Skeletal muscle satellite cell (primary cell): ENCODE data around the gene TENM4.

ENCODE experiments used
- H3K27me3 ChIP-seq: 2 replicates; pipeline ENCODE4 v1.7.0; 2013; ENCODE audit warnings: low read length; ENCODE audit not compliant: control insufficient read depth, insufficient read depth
- H3K36me3 ChIP-seq: 2 replicates; pipeline ENCODE4 v1.7.0; 2013; ENCODE audit warnings: mild to moderate bottlenecking, control low read depth, low read length; ENCODE audit not compliant: insufficient read depth
- H3K4me1 ChIP-seq: 2 replicates; pipeline ENCODE4 v1.7.0; 2013; ENCODE audit warnings: low read length; ENCODE audit not compliant: control insufficient read depth, insufficient read depth
- H3K4me2 ChIP-seq: 2 replicates; pipeline ENCODE4 v1.7.0; 2013; ENCODE audit warnings: mild to moderate bottlenecking, low read length
- H3K4me3 ChIP-seq: 2 replicates; pipeline ENCODE4 v1.7.0; 2013; ENCODE audit warnings: low read length
- H3K9ac ChIP-seq: 2 replicates; pipeline ENCODE4 v1.7.0; 2013; ENCODE audit warnings: mild to moderate bottlenecking, low read depth, low read length, moderate library complexity
- H3K9me3 ChIP-seq: replicated peaks from 2 replicates; pipeline ENCODE4 v1.7.0; 2013; ENCODE audit warnings: mild to moderate bottlenecking, control low read depth, low read length

The TENM4 gene

GRCh38 chr11:79470161-79470560, 29.3 kb upstream of the TENM4 start:
- Histone ChIP-seq H3K9ac (no peak overlapping the region), H3K4me1 (no peaks in the 10 kb centered on the region), H3K4me2 (no peak overlapping the region), H3K4me3 (no peak overlapping the region), H3K9me3 (no peaks in the 10 kb centered on the region), H3K36me3 (no peaks in the 10 kb centered on the region), H3K27me3 (peaks cover 22% of the 10 kb centered on the region)

GRCh38 chr11:79467761-79468160, 26.9 kb upstream of the TENM4 start:
- no peaks in the 10 kb centered on the region for H3K36me3 ChIP-seq
- no peak overlapping the region for H3K4me3 ChIP-seq
- H3K9me3 ChIP-seq = no peaks in the 10 kb centered on the region
- H3K4me2 ChIP-seq = no peak overlapping the region
- H3K27me3 ChIP-seq = peaks cover 22% of the 10 kb centered on the region
- no peak overlapping the region for H3K9ac ChIP-seq
- H3K4me1 ChIP-seq = no peaks in the 10 kb centered on the region

DNA sequence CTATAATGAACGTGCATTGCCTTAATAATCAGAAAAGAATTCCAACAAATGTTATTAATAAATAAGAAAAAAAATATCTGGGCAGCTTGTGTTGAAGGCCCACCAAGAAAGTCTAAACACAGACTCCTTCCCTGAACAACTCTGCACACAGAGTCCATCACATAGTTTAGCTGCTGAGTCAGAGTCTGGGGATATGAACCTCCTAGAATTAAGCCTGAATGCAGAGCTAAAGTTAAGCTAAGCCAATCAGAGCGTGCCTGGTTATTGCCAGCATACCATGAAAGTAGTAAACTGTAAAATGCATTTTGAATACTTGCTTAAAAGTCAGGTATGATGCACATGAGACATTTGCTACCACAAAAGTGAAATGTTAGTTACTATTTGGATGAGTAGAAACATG, 25.6 kb upstream of the TENM4 start:
- H3K36me3 ChIP-seq = no peaks in the 10 kb centered on the region
- no peak overlapping the region for H3K4me2 ChIP-seq
- H3K9ac ChIP-seq = no peak overlapping the region
- no peaks in the 10 kb centered on the region for H3K4me1 ChIP-seq
- H3K9me3 ChIP-seq = no peaks in the 10 kb centered on the region
- H3K27me3 ChIP-seq = peaks cover 17% of the 10 kb centered on the region
- H3K4me3 ChIP-seq = no peak overlapping the region

- H3K36me3 ChIP-seq = no peaks in the 10 kb centered on the region
- no peaks in the 10 kb centered on the region for H3K4me1 ChIP-seq
- peaks cover 8% of the 10 kb centered on the region for H3K27me3 ChIP-seq
- no peak overlapping the region for H3K9ac ChIP-seq
- no peak overlapping the region for H3K4me2 ChIP-seq
- no peaks in the 10 kb centered on the region for H3K9me3 ChIP-seq
- no peak overlapping the region for H3K4me3 ChIP-seq
Measured at GRCh38 chr11:79465160-79465559, 24.3 kb upstream of the TENM4 start.

DNA sequence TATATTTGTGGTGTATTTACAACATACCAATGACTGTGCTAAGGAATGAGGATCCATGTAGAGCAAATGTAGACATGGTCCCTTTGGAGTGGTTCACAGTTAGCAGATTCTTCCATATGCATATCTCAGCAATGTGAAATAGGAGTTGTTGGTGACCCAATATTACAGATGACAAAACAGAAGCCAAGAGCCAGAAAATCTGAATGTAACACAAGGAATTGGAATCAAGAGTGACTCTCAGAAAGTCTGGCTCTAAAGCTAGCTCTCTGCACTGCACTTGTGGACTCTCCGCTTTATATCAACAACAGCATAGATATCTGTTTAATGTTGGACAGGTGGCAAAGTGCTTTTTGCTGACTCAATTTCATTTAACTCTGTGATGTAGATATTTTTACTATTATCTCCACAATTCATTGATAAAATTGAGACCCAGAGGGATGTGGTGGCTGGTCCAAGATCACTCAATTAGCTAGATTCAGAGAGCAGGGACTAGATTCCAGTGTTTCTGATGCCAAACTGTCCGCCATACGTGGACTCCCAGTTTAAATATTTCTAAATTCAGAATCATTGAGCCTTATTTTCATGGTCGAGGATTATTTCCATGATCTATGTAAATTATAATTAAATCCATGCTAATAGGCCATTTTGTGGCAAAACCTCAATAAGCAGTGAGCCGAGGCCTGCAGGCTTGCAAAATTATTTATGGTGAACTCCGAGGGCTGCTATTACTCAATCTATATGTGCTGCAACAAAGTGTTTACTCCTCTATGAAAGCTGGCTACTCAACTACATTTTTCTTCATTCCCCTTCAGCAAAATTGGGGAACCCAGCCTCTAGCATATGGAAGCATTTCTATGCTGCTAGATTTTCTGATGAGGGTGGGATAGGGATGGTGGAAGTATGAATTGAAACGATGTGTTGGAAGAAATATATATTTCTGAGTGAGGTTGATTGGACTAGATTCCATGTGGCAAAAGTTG, 21.1 kb upstream of the TENM4 start:
- H3K4me3 ChIP-seq = no peak overlapping the region
- H3K4me1 ChIP-seq = no peaks in the 10 kb centered on the region
- no peak overlapping the region for H3K9ac ChIP-seq
- peaks cover 6% of the 10 kb centered on the region for H3K27me3 ChIP-seq
- no peak overlapping the region for H3K4me2 ChIP-seq
- H3K36me3 ChIP-seq = no peaks in the 10 kb centered on the region
- H3K9me3 ChIP-seq = no peaks in the 10 kb centered on the region

GRCh38 chr11:79461144-79461543, 20.3 kb upstream of the TENM4 start:
- Histone ChIP-seq H3K4me2 (no peak overlapping the region), H3K9ac (no peak overlapping the region), H3K9me3 (no peaks in the 10 kb centered on the region), H3K27me3 (peaks cover 13% of the 10 kb centered on the region), H3K4me3 (no peak overlapping the region), H3K36me3 (no peaks in the 10 kb centered on the region), H3K4me1 (no peaks in the 10 kb centered on the region)

DNA sequence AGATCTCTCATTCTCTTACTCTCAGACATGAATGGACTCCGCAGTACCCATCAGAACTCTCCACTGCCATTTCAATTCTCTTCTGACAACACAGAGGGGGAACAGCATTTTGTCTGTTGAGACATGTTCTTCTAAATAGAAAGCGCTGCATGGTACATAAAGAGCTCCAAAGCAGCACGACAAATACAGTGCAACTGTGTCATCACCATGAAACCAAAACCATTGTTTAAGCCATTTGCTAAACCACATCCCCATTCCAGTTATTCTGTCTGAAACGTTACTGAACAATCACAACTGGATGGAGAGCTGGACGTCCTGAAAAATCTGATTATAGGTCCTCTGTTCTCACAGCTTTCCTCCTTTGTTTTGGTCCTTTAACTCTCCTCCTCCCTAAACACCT, 17.9 kb upstream of the TENM4 start:
- Histone ChIP-seq H3K36me3 (no peaks in the 10 kb centered on the region), H3K9me3 (no peaks in the 10 kb centered on the region), H3K27me3 (peaks cover 30% of the 10 kb centered on the region), H3K4me1 (no peaks in the 10 kb centered on the region), H3K9ac (no peak overlapping the region), H3K4me2 (no peak overlapping the region), H3K4me3 (no peak overlapping the region)

DNA sequence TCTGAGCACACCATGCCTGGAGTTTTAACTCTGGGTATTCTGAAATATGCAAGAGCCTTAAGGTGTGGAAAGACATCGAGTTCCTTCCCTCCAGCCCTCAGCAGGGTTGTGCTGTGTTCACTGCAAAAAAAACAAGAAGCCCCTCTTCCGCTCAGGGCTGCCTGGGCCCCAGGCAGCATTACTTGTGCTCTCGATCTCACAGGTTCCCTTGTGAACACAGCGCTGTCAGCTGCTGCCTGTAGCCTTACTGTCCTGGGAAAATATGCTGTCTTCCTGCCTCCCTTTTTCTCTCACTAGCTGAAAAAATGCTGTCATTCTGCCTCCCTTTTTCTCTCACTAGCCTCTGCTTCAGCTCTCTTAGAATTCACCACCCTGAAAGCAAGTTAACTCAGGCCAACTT, 15.7 kb upstream of the TENM4 start:
- no peak overlapping the region for H3K4me2 ChIP-seq

DNA sequence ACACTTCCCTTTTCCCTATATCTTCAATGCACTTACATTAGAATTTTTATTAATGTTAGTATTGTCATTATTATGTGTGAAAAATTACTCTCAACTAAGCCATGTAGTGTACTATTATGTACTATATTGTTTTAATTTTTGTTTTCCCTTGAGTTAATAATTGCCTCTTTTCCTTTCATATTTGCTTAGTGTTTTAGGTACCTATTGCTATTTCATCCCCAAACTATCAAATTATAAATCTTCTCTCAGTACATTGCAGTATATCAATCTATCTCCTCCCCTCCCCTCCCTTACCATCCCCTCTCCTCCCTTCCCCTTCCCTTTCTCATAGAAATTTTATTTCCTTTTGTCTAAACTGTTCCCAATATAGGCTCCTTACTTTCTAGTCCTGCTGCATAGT, 12.8 kb upstream of the TENM4 start:
- Histone ChIP-seq H3K36me3 (no peaks in the 10 kb centered on the region), H3K9me3 (no peaks in the 10 kb centered on the region), H3K27me3 (peaks cover 25% of the 10 kb centered on the region)

More for the DNA sequence above, 15.7 kb upstream of the TENM4 start:
- no peaks in the 10 kb centered on the region for H3K4me1 ChIP-seq
- peaks cover 30% of the 10 kb centered on the region for H3K27me3 ChIP-seq
- H3K9ac ChIP-seq = no peak overlapping the region
- H3K36me3 ChIP-seq = no peaks in the 10 kb centered on the region
- H3K9me3 ChIP-seq = no peaks in the 10 kb centered on the region
- no peak overlapping the region for H3K4me3 ChIP-seq

DNA sequence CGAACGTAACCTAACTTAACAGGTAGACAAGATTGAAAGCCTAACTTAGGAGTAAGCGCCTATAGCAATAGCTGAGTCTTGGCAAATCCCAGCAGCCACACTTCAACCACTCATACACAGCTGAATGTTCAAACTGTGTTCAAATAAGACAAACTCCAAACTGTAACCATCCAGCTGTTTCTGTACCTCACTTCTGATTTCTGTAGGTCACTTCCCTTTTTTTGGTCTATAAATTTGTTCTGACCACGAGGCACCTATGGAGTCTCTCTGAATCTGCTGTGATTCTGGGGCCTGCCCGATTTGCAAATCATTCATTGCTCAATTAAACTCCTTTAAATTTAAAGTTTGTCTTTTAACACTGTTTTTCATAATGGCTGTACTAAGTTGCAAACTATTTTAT, 8.2 kb upstream of the TENM4 start:
- H3K27me3 ChIP-seq = peaks cover 11% of the 10 kb centered on the region
- no peaks in the 10 kb centered on the region for H3K4me1 ChIP-seq
- no peaks in the 10 kb centered on the region for H3K9me3 ChIP-seq
- no peak overlapping the region for H3K4me3 ChIP-seq
- no peaks in the 10 kb centered on the region for H3K36me3 ChIP-seq
- H3K4me2 ChIP-seq = no peak overlapping the region
- no peak overlapping the region for H3K9ac ChIP-seq

More for the DNA sequence above, 12.8 kb upstream of the TENM4 start:
- no peak overlapping the region for H3K9ac ChIP-seq
- no peak overlapping the region for H3K4me2 ChIP-seq
- no peaks in the 10 kb centered on the region for H3K4me1 ChIP-seq
- no peak overlapping the region for H3K4me3 ChIP-seq

DNA sequence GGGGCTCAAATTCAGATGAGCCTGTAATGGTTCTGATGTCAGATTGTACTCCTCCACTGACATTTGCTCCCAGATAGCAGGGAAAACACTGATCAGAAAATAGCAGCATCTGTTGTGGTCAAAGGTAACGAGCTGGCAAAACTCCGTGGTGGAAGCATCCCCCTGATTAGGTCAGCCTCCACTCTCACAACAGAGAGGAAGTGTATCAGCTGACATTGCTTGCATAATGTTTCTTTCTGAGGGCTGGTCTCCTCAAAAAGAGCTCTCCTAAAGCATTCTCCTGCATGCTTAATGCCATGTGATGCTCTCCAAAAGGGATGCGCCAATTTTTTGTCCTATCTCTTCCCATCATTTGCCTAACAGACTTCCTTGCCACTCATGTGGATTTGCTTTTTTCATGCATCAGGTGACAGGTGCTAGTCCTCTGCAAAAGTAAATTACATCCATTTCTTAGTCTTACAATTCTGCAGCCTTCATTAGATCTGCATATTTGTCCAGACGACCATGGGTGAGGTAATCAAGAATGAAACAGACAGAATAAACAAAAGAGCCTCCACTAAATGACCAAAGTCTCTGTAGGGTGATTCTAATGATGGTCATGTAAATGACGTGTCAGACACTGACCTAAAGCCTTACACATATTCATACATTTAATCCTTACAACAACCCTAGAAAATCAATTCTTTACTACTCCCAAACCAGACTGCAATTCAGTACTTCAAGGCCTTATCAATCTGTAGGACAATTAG, 6.4 kb upstream of the TENM4 start:
- no peaks in the 10 kb centered on the region for H3K4me1 ChIP-seq
- H3K4me2 ChIP-seq = no peak overlapping the region
- peaks cover 18% of the 10 kb centered on the region for H3K27me3 ChIP-seq
- H3K9ac ChIP-seq = no peak overlapping the region
- H3K36me3 ChIP-seq = no peaks in the 10 kb centered on the region
- H3K4me3 ChIP-seq = no peak overlapping the region
- H3K9me3 ChIP-seq = no peaks in the 10 kb centered on the region
